RPMI8226 (cell line): Measurements from ENCODE around the gene SYT17.

Source experiments
- DNase-seq: peaks from one replicate; pipeline ENCODE4 v3.0.0-alpha.2; 2015

The SYT17 gene

GRCh38 chr16:19223235-19224170, 55.5 kb downstream of the SYT17 start:
- peak; percentile 64 for DNase-seq

- no peak for DNase-seq
Measured at GRCh38 chr16:19225651-19226050, 57.6 kb downstream of the SYT17 start.

- DNase-seq = no peak
Measured at GRCh38 chr16:19227643-19228042, 59.6 kb downstream of the SYT17 start.

- no peak for DNase-seq
Measured at GRCh38 chr16:19228052-19228451, 60.0 kb downstream of the SYT17 start.

GRCh38 chr16:19228575-19228974, 60.5 kb downstream of the SYT17 start:
- no peak for DNase-seq

GRCh38 chr16:19230575-19230974, 62.5 kb downstream of the SYT17 start:
- DNase-seq = no peak

- no peak for DNase-seq
Measured at GRCh38 chr16:19231881-19232280, 63.8 kb downstream of the SYT17 start.

- no peak for DNase-seq
Measured at GRCh38 chr16:19232988-19233387, 64.9 kb downstream of the SYT17 start.

GRCh38 chr16:19235478-19235877, 67.4 kb downstream of the SYT17 start:
- no peak for DNase-seq

- no peak for DNase-seq
Measured at GRCh38 chr16:19235886-19236285, 67.8 kb downstream of the SYT17 start.

GRCh38 chr16:19236561-19237209, 68.6 kb downstream of the SYT17 start:
- DNase-seq = no peak

- no peak for DNase-seq
Measured at GRCh38 chr16:19238406-19238805, 70.4 kb downstream of the SYT17 start.

GRCh38 chr16:19239511-19240155, 71.6 kb downstream of the SYT17 start:
- DNase-seq = no peak

- DNase-seq = no peak
Measured at GRCh38 chr16:19240494-19240893, 72.5 kb downstream of the SYT17 start.

- no peak for DNase-seq
Measured at GRCh38 chr16:19241512-19241911, 73.5 kb downstream of the SYT17 start.

GRCh38 chr16:19242186-19242585, 74.1 kb downstream of the SYT17 start:
- no peak for DNase-seq

GRCh38 chr16:19242987-19243575, 75.0 kb downstream of the SYT17 start:
- peak; percentile 62 for DNase-seq

GRCh38 chr16:19245326-19245925, 77.4 kb downstream of the SYT17 start:
- DNase-seq = peak; percentile 81

- DNase-seq = peak; percentile 68
Measured at GRCh38 chr16:19252904-19253303, 84.9 kb downstream of the SYT17 start.

GRCh38 chr16:19254611-19255010, 86.6 kb downstream of the SYT17 start:
- no peak for DNase-seq

GRCh38 chr16:19264123-19264673, 96.2 kb downstream of the SYT17 start:
- DNase-seq = no peak

- DNase-seq = no peak
Measured at GRCh38 chr16:19265380-19265930, 97.4 kb downstream of the SYT17 start.
